OCI-LY1 (cell line): ENCODE results near the gene SCD.

Experiments used
- H2AFZ ChIP-seq: fragments of 200-600 bp; sonication (generic), shearing (Covaris generic); 2 replicates; pipeline ENCODE4 v1.6.0; 2014; ENCODE audit warnings: antibody characterized with exemption, mild to moderate bottlenecking, low read length
- H3F3A ChIP-seq: fragments of 200-600 bp; sonication (generic), shearing (Covaris generic); 2 replicates; pipeline ENCODE4 v1.6.0; 2014; ENCODE audit warnings: mild to moderate bottlenecking, antibody characterized with exemption, low read length, moderate library complexity; ENCODE audit not compliant: insufficient read depth
- H3K27ac ChIP-seq: fragments of 200-600 bp; sonication (generic); 2 replicates; pipeline ENCODE4 v1.5.1; 2014; ENCODE audit warnings: low read length, mixed run types, mild to moderate bottlenecking, low read depth; ENCODE audit not compliant: poor library complexity, severe bottlenecking
- H3K27me3 ChIP-seq: fragments of 200-600 bp; sonication (generic); 2 replicates; pipeline ENCODE4 v1.6.0; 2014; ENCODE audit warnings: antibody characterized with exemption, mild to moderate bottlenecking, low read length, moderate library complexity; ENCODE audit not compliant: insufficient read depth
- H3K36me3 ChIP-seq: fragments of 200-600 bp; sonication (generic); 2 replicates; pipeline ENCODE4 v1.6.1; 2014; ENCODE audit warnings: mild to moderate bottlenecking, antibody characterized with exemption, low read length, moderate library complexity, mixed read lengths; ENCODE audit not compliant: insufficient read depth
- H3K4me1 ChIP-seq: fragments of 200-600 bp; sonication (generic); 2 replicates; pipeline ENCODE4 v1.5.1; 2014; ENCODE audit warnings: mild to moderate bottlenecking, low read length, moderate library complexity; ENCODE audit not compliant: insufficient read depth, severe bottlenecking
- H3K4me2 ChIP-seq: fragments of 200-600 bp; sonication (generic), shearing (Covaris generic); 2 replicates; pipeline ENCODE4 v1.6.1; 2014; ENCODE audit warnings: low read length
- H3K4me3 ChIP-seq: fragments of 200-600 bp; sonication (generic); 2 replicates; pipeline ENCODE4 v1.5.1; 2014; ENCODE audit warnings: low read length, low read depth, mild to moderate bottlenecking, mixed read lengths; ENCODE audit not compliant: poor library complexity, severe bottlenecking
- H3K79me2 ChIP-seq: fragments of 200-600 bp; shearing (Covaris generic); 2 replicates; pipeline ENCODE4 v1.6.1; 2016; ENCODE audit warnings: mixed run types, low read length, mixed read lengths; ENCODE audit not compliant: insufficient read depth
- H3K9ac ChIP-seq: fragments of 200-600 bp; sonication (generic), shearing (Covaris generic); 2 replicates; pipeline ENCODE4 v1.6.1; 2014; ENCODE audit warnings: mild to moderate bottlenecking, low read length, mixed read lengths
- H3K9me2 ChIP-seq: fragments of 200-600 bp; sonication (generic), shearing (Covaris generic); 2 replicates; pipeline ENCODE4 v1.6.1; 2014; ENCODE audit warnings: low read depth, mild to moderate bottlenecking, low read length, mixed read lengths
- H3K9me3 ChIP-seq: fragments of 200-600 bp; shearing (Covaris generic); 2 replicates; pipeline ENCODE4 v1.6.1; 2014; ENCODE audit warnings: low read length, mixed read lengths
- H4K20me1 ChIP-seq: fragments of 200-600 bp; sonication (generic), shearing (Covaris generic); 2 replicates; pipeline ENCODE4 v1.6.0; 2016; ENCODE audit warnings: mild to moderate bottlenecking, low read length; ENCODE audit not compliant: insufficient read depth
- EZH2 ChIP-seq: fragments of 200-600 bp; sonication (generic), shearing (Covaris generic); IDR thresholded peaks from 2 replicates; pipeline ENCODE4 v1.8.0; 2017; ENCODE audit warnings: borderline replicate concordance, mixed run types, mild to moderate bottlenecking, antibody characterized with exemption, low read length, moderate library complexity, mixed read lengths
- TF ChIP-seq, protein P1 (sequence below): fragments of 200-600 bp; sonication (generic), shearing (Covaris generic); IDR thresholded peaks from 2 replicates; pipeline ENCODE4 v1.5.1; 2017; ENCODE audit warnings: mild to moderate bottlenecking, antibody characterized with exemption, low read length, moderate library complexity, mixed read lengths

SCD gene

DNA sequence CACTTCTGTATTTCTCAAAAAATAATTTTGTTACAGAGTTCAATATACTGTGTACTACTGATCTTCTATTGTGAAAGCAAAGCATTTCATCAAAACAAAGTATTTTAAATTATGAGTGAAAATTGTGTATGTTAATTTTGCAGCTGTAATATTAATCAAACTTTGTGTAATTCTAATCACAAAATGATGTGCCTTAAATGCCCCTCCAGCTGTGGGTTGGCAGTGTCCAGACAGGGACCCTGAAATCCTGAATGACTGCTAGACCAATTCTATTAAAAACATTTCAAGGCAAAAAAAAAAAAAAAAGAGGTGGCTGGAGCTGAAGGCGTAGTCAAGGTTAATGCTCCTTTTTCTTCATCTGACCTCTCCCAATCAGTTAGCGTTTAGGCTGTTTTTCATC lies 36.2 kb downstream of the SCD start:
- Histone ChIP-seq H3K4me1 (no peaks in the 10 kb centered on the region), H3K79me2 (no peaks in the 10 kb centered on the region), H3K36me3 (no peaks in the 10 kb centered on the region; the same call in 1 of the 2 replicates), H3K4me3 (no peak overlapping the region), H3F3A (no peaks in the 10 kb centered on the region), H3K9me3 (no peaks in the 10 kb centered on the region), H3K4me2 (no peak overlapping the region), H2AFZ (no peak overlapping the region), H4K20me1 (no peaks in the 10 kb centered on the region), H3K9ac (no peak overlapping the region), H3K27ac (no peak overlapping the region), H3K9me2 (no peaks in the 10 kb centered on the region), H3K27me3 (no peaks in the 10 kb centered on the region)
- TF ChIP-seq, protein P1, sequence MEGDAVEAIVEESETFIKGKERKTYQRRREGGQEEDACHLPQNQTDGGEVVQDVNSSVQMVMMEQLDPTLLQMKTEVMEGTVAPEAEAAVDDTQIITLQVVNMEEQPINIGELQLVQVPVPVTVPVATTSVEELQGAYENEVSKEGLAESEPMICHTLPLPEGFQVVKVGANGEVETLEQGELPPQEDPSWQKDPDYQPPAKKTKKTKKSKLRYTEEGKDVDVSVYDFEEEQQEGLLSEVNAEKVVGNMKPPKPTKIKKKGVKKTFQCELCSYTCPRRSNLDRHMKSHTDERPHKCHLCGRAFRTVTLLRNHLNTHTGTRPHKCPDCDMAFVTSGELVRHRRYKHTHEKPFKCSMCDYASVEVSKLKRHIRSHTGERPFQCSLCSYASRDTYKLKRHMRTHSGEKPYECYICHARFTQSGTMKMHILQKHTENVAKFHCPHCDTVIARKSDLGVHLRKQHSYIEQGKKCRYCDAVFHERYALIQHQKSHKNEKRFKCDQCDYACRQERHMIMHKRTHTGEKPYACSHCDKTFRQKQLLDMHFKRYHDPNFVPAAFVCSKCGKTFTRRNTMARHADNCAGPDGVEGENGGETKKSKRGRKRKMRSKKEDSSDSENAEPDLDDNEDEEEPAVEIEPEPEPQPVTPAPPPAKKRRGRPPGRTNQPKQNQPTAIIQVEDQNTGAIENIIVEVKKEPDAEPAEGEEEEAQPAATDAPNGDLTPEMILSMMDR: no peak
- no peak for TF ChIP-seq EZH2

DNA sequence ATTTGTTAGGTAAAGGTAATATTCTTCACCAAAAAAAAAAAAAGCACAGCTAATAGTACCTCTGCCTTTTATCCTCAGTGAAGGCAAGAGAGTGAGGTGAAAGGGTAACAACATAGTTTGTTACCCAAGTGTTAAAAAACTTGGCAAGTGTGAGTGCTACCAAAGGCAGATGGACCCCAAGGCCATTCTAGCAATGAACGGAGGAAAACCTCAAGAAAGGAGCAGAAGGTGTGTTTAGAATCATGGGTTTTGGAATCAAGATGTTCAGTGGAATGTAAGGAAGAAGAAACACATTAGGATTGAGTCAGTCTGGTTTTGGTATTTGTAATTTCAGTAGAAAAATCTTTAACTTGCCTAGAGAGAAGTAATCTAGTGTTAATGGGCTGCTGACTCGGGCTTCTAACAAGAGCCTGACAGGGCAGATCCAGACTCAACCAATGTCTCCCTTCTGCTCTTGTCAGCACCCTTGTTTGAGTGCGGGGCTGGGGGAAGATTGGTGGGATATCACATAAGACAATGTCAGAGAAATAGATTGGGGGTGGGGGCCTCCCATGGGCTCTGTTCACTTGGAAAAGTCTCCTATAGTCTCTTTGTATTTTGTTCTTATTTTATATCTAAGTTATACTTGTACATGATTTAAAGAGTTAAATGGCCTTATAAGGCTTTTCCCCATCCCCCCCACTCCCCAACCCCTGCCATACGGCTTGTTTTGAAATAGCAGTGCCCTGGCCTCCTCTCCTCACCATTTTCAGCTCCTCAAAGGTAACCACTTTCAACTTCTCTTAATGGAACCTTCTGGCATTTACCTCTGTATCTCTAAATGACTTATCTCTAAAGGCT lies 44.4 kb downstream of the SCD start:
- Histone ChIP-seq H4K20me1 (no peaks in the 10 kb centered on the region), H3K4me3 (no peak overlapping the region), H3F3A (no peaks in the 10 kb centered on the region), H3K4me2 (no peak overlapping the region), H3K9me2 (no peaks in the 10 kb centered on the region), H3K36me3 (no peaks in the 10 kb centered on the region; the same call in 1 of the 2 replicates), H3K9me3 (no peaks in the 10 kb centered on the region), H3K79me2 (no peaks in the 10 kb centered on the region), H3K4me1 (no peaks in the 10 kb centered on the region), H3K27ac (no peak overlapping the region), H2AFZ (no peak overlapping the region), H3K27me3 (no peaks in the 10 kb centered on the region), H3K9ac (no peak overlapping the region)
- TF ChIP-seq, protein P1: no peak
- no peak for TF ChIP-seq EZH2

DNA sequence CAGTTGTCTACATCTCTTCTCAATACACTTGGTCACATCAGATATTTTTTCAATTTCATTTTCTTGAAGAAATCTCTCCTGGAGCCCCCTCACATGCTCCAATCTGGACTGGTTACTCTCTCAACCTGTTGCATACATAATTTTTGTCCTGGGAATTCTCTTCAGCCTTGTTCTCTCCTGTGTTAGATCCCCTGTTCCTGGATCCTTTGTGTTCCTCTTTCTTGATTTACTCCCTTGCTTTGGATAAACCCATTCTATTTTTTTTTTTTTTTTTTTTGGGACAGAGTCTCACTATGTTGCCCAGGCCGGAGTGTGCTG lies 45.6 kb downstream of the SCD start:
- no peak overlapping the region for H2AFZ ChIP-seq
- no peaks in the 10 kb centered on the region for H3K9me2 ChIP-seq
- TF ChIP-seq, protein P1: no peak
- no peak overlapping the region for H3K4me2 ChIP-seq
- no peaks in the 10 kb centered on the region for H4K20me1 ChIP-seq
- no peaks in the 10 kb centered on the region for H3K9me3 ChIP-seq
- H3K27me3 ChIP-seq: no peaks in the 10 kb centered on the region
- no peaks in the 10 kb centered on the region for H3K4me1 ChIP-seq
- H3K79me2 ChIP-seq: no peaks in the 10 kb centered on the region
- no peaks in the 10 kb centered on the region for H3F3A ChIP-seq
- H3K4me3 ChIP-seq: no peak overlapping the region
- no peak overlapping the region for H3K27ac ChIP-seq
- H3K9ac ChIP-seq: no peak overlapping the region
- no peaks in the 10 kb centered on the region; the same call in 1 of the 2 replicates for H3K36me3 ChIP-seq
